Trophoblast cell (in vitro differentiated cells and primary cell): ENCODE results near the gene STX1A.
"Not testable (repeated sequence)": the region's sequence is repeated elsewhere in the genome, so short reads cannot be mapped to it uniquely, and the experiment has no call there.

ENCODE experiments used
- DNase-seq, 2 donors: peaks; one replicate each; pipeline ENCODE4 v3.0.0-alpha.2; 2016
- H2AFZ ChIP-seq: 2 replicates; pipeline ENCODE4 v1.6.1; 2013; ENCODE audit warnings: low read length, moderate library complexity, mild to moderate bottlenecking; ENCODE audit not compliant: insufficient read depth, poor library complexity
- H2AK5ac ChIP-seq: 2 replicates; pipeline ENCODE4 v1.6.1; 2013; ENCODE audit warnings: mild to moderate bottlenecking, low read length
- H2BK120ac ChIP-seq: 2 replicates; pipeline ENCODE4 v1.6.1; 2013; ENCODE audit warnings: low read length, mild to moderate bottlenecking, moderate library complexity; ENCODE audit not compliant: insufficient read depth, poor library complexity
- H2BK12ac ChIP-seq: 2 replicates; pipeline ENCODE4 v1.6.1; 2013; ENCODE audit warnings: mild to moderate bottlenecking, low read length, moderate library complexity
- H2BK5ac ChIP-seq: 2 replicates; pipeline ENCODE4 v1.6.1; 2013; ENCODE audit warnings: low read length, low read depth, moderate library complexity, mild to moderate bottlenecking; ENCODE audit not compliant: poor library complexity
- H3K14ac ChIP-seq: 2 replicates; pipeline ENCODE4 v1.6.1; 2013; ENCODE audit warnings: mild to moderate bottlenecking, low read length
- H3K18ac ChIP-seq: 2 replicates; pipeline ENCODE4 v1.6.1; 2013; ENCODE audit warnings: mild to moderate bottlenecking, low read length
- H3K23ac ChIP-seq: 2 replicates; pipeline ENCODE4 v1.6.1; 2013; ENCODE audit warnings: low read length
- H3K27ac ChIP-seq: 2 replicates; pipeline ENCODE4 v1.5.1; 2013; ENCODE audit warnings: low read depth, mild to moderate bottlenecking, inconsistent platforms, low read length, moderate library complexity
- H3K27me3 ChIP-seq: 2 replicates; pipeline ENCODE4 v1.6.1; 2013; ENCODE audit warnings: inconsistent platforms, mild to moderate bottlenecking, low read length, moderate library complexity; ENCODE audit not compliant: insufficient read depth
- H3K36me3 ChIP-seq, 2 experiments: 1 replicate in 1 of 2; 2 replicates in 1 of 2; pipeline ENCODE4 v1.6.1; 2013; ENCODE audit warnings: low read length in 2 of 2, mild to moderate bottlenecking in 2 of 2, moderate library complexity in 1 of 2; ENCODE audit not compliant: insufficient read depth in 2 of 2, control insufficient read depth in 1 of 2
- H3K4ac ChIP-seq: 2 replicates; pipeline ENCODE4 v1.6.1; 2013; ENCODE audit warnings: low read depth, mild to moderate bottlenecking, low read length, moderate library complexity
- H3K4me1 ChIP-seq, 2 experiments: 1 replicate in 1 of 2; 2 replicates in 1 of 2; pipeline ENCODE4 v1.6.1; 2013; ENCODE audit warnings: low read length in 2 of 2, mild to moderate bottlenecking in 2 of 2, moderate library complexity in 1 of 2; ENCODE audit not compliant: insufficient read depth in 2 of 2, control insufficient read depth in 1 of 2
- H3K4me2 ChIP-seq: 2 replicates; pipeline ENCODE4 v1.6.1; 2013; ENCODE audit warnings: inconsistent platforms, mild to moderate bottlenecking, low read length, moderate library complexity
- H3K4me3 ChIP-seq: 2 replicates; pipeline ENCODE4 v1.5.1; 2013; ENCODE audit warnings: mild to moderate bottlenecking, low read depth, low read length, inconsistent platforms
- H3K79me1 ChIP-seq: one replicate; pipeline ENCODE4 v1.6.1; 2013; ENCODE audit warnings: low read length
- H3K79me2 ChIP-seq: 2 replicates; pipeline ENCODE4 v1.6.1; 2013; ENCODE audit warnings: low read length, mild to moderate bottlenecking; ENCODE audit not compliant: control insufficient read depth, insufficient read depth, poor library complexity
- H3K9ac ChIP-seq: 2 replicates; pipeline ENCODE4 v1.6.1; 2013; ENCODE audit warnings: mild to moderate bottlenecking, low read length
- H3K9me3 ChIP-seq: 2 replicates; pipeline ENCODE4 v1.6.1; 2013; ENCODE audit warnings: low read depth, mild to moderate bottlenecking, control low read depth, inconsistent platforms, low read length; ENCODE audit not compliant: insufficient read depth
- H4K12ac ChIP-seq: 2 replicates; pipeline ENCODE4 v1.6.1; 2013; ENCODE audit warnings: low read depth, mild to moderate bottlenecking, low read length, moderate library complexity
- H4K8ac ChIP-seq: 2 replicates; pipeline ENCODE4 v1.6.1; 2013; ENCODE audit warnings: low read depth, mild to moderate bottlenecking, low read length, moderate library complexity
- H4K91ac ChIP-seq: one replicate; pipeline ENCODE4 v1.6.1; 2013; ENCODE audit warnings: low read depth, mild to moderate bottlenecking, low read length, moderate library complexity
- WGBS: extraction: QIAGEN DNeasy Blood & Tissue Kit; methylation state at CpG from one replicate; pipeline ENCODE4 v1.1.7; 2013; ENCODE audit warnings: missing lambda C conversion rate; ENCODE audit not compliant: insufficient read length, insufficient coverage; ENCODE audit errors: extremely low coverage; 5-methylcytosine and 5-hydroxymethylcytosine counted together

The STX1A gene

DNA sequence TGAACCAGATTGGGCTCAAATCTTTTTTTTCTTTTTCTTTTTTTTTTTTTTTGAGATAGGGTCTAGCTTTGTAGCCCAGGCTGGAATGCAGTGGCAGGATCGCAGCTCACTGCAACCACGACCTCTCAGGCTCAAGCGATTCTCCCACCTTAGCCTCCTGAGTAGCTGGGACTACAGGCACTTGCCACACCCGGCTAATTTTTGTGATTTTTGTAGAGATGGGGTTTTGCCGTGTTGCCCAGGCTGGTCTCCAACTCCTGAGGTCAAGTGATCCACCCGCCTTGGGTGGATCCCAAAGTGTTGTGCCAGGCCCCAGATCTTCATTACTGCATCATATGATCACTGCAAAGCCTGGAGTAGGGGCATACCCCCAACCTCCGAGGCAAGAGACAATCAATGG is 39.0 kb downstream of the STX1A start:
- H3K9me3 ChIP-seq = peaks cover 1% of the 10 kb centered on the region
- DNase-seq = no peak
- no peak overlapping the region for H2BK12ac ChIP-seq
- no peak overlapping the region for H2BK5ac ChIP-seq
- peaks cover 7% of the 10 kb centered on the region for H3K79me1 ChIP-seq
- H3K18ac ChIP-seq = no peak overlapping the region
- no peaks in the 10 kb centered on the region for H3K27me3 ChIP-seq
- no peak overlapping the region for H3K9ac ChIP-seq
- WGBS = no CpG with 5 or more reads among the region's 7 CpGs
- H3K4me1 ChIP-seq = peaks cover 9 to 14% of the 10 kb centered on the region in 2 experiments
- no peak overlapping the region for H4K91ac ChIP-seq
- no peak overlapping the region for H2AK5ac ChIP-seq
- H3K36me3 ChIP-seq = peaks cover 6 to 9% of the 10 kb centered on the region in 2 experiments
- H4K8ac ChIP-seq = no peak overlapping the region
- H3K27ac ChIP-seq = no peak overlapping the region
- H3K23ac ChIP-seq = no peak overlapping the region
- H2BK120ac ChIP-seq = no peak overlapping the region
- H3K4me3 ChIP-seq = no peak overlapping the region
- peaks cover 12% of the 10 kb centered on the region for H3K79me2 ChIP-seq
- no peak overlapping the region for H4K12ac ChIP-seq
- no peak overlapping the region for H3K14ac ChIP-seq
- no peak overlapping the region for H3K4ac ChIP-seq
- H2AFZ ChIP-seq = no peak overlapping the region
- H3K4me2 ChIP-seq = no peak overlapping the region

DNA sequence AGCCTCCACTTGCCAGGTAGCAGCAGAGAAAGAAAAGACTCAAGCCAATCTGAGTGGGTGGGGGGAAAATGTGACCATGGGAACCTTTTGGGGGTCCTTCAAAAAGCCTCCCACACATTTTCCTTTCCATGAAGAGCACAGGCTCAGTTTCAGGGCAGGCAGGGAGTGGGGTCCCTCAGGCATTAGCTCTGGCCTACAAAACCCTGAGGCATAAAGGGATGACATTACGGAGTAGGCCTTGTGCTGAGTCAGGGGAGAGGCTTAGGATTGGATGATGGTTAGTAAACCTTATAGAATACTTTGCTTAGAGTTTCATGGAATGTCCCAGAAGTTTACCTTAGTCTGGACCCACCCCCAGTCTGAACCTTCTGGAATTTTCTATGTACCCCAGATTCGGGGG is 39.8 kb downstream of the STX1A start:
- H3K18ac ChIP-seq = no peak overlapping the region
- no peak overlapping the region for H3K14ac ChIP-seq
- no peak overlapping the region for H2AFZ ChIP-seq
- H3K9ac ChIP-seq = no peak overlapping the region
- peaks cover 6 to 9% of the 10 kb centered on the region in 2 experiments for H3K36me3 ChIP-seq
- no peak overlapping the region for H4K91ac ChIP-seq
- H3K79me1 ChIP-seq = peaks cover 7% of the 10 kb centered on the region
- H3K4me2 ChIP-seq = no peak overlapping the region
- H3K4ac ChIP-seq = no peak overlapping the region
- H3K4me1 ChIP-seq = peaks cover 9 to 14% of the 10 kb centered on the region in 2 experiments
- H2BK5ac ChIP-seq = no peak overlapping the region
- no peaks in the 10 kb centered on the region for H3K27me3 ChIP-seq
- H3K27ac ChIP-seq = no peak overlapping the region
- no peak overlapping the region for H2AK5ac ChIP-seq
- peaks cover 1% of the 10 kb centered on the region for H3K9me3 ChIP-seq
- no peak for DNase-seq
- H2BK120ac ChIP-seq = no peak overlapping the region
- H4K8ac ChIP-seq = no peak overlapping the region
- H3K23ac ChIP-seq = no peak overlapping the region
- H2BK12ac ChIP-seq = no peak overlapping the region
- no CpG with 5 or more reads among the region's 2 CpGs for WGBS
- H4K12ac ChIP-seq = no peak overlapping the region
- peaks cover 12% of the 10 kb centered on the region for H3K79me2 ChIP-seq
- no peak overlapping the region for H3K4me3 ChIP-seq

DNA sequence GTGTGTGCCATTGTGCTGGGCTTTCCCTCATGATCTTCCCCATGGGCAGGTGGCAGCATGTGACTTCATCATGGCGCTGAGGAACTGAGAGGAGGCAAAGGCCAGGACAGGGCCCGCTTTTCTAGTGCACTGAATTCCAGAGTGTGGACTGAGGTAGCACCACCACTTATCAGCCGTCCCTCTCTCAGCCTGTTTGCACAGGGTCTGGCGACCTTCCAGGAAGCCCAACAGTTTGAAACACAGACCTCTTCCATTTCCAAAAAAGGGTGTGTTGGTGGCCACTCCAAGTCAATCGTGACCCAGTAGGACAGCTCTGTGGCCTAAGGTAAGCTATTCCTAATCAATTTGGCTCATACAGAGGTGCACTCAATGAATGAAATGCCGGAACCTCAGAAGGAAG is 40.6 kb downstream of the STX1A start:
- Histone ChIP-seq H4K12ac (no peak overlapping the region), H3K4me1 (peaks cover 9 to 10% of the 10 kb centered on the region in 2 experiments), H3K4me3 (no peak overlapping the region)

DNA sequence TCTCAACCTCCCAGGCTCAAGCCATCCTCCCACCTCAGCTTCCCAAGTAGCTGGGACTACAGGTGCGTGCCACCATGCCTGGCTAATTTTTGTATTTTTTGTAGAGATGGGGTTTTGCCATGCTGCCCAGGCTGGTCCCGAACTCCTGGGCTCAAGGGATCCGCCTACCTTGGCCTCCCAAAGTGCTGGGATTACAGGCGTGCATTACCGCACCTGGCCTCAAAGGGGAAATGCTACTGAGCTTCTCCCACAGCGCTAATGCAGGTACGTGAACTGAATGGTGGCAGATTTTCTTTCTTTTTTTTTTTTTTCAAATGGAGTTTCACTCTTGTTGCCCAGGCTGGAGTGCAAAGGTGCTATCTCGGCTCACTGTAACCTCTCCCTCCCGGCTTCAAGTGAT is 43.4 kb downstream of the STX1A start:
- H2BK5ac ChIP-seq, H3K4ac ChIP-seq, H4K91ac ChIP-seq, H2AK5ac ChIP-seq, H3K4me2 ChIP-seq, H2AFZ ChIP-seq, H3K79me1 ChIP-seq, H3K4me3 ChIP-seq, H3K27ac ChIP-seq, H3K9ac ChIP-seq, H3K4me1 ChIP-seq, H3K79me2 ChIP-seq, H2BK120ac ChIP-seq, H3K23ac ChIP-seq, H4K8ac ChIP-seq, H3K14ac ChIP-seq, H3K36me3 ChIP-seq, H3K18ac ChIP-seq, H3K9me3 ChIP-seq, H3K27me3 ChIP-seq, H2BK12ac ChIP-seq, H4K12ac ChIP-seq: not testable (repeated sequence)
- WGBS = no CpG with 5 or more reads among the region's 9 CpGs
- peak in 1 of 2 donors; percentile 36 for DNase-seq

More for the DNA sequence above, 40.6 kb downstream of the STX1A start:
- no peak overlapping the region for H3K4me2 ChIP-seq
- H2AFZ ChIP-seq = no peak overlapping the region
- H3K14ac ChIP-seq = no peak overlapping the region
- H3K36me3 ChIP-seq = peaks cover 6 to 9% of the 10 kb centered on the region in 2 experiments
- H3K79me1 ChIP-seq = peaks cover 7% of the 10 kb centered on the region
- H3K18ac ChIP-seq = no peak overlapping the region
- H2BK5ac ChIP-seq = no peak overlapping the region
- DNase-seq = no peak
- H3K23ac ChIP-seq = no peak overlapping the region
- WGBS = no CpG with 5 or more reads among the region's 6 CpGs
- no peak overlapping the region for H3K4ac ChIP-seq
- no peak overlapping the region for H2BK120ac ChIP-seq
- H4K8ac ChIP-seq = no peak overlapping the region
- H3K27ac ChIP-seq = no peak overlapping the region
- H3K27me3 ChIP-seq = no peaks in the 10 kb centered on the region
- peaks cover 1% of the 10 kb centered on the region for H3K9me3 ChIP-seq
- H3K79me2 ChIP-seq = peaks cover 8% of the 10 kb centered on the region
- no peak overlapping the region for H3K9ac ChIP-seq
- H2BK12ac ChIP-seq = no peak overlapping the region
- H2AK5ac ChIP-seq = no peak overlapping the region
- H4K91ac ChIP-seq = no peak overlapping the region
